ENCODE data around the gene ITGBL1.

GRCh38 chr13:101640788-101641400, 188.4 kb downstream of the ITGBL1 start:
- TF ChIP-seq TAF1 (IDR thresholded peaks at IDR 0.05; ENCODE audit: borderline replicate concordance, low read depth, low read length) (no peak), POLR2A (IDR thresholded peaks at IDR 0.05; ENCODE audit: low read depth, low read length) (no peak), POLR2AphosphoS5 (IDR thresholded peaks at IDR 0.05; ENCODE audit: low read depth, low read length) (no peak)
